PC-9 (cell line): ENCODE data around the gene SARS1. TPM values are rescaled to one million over a fixed set of nuclear protein-coding genes. Genes with fewer than 3 reads are reported as not detected.
A peak's percentile ranks its signal among the peaks of the same experiment; 100 is the strongest.

ENCODE experiments used
- BruUV-seq: library from RNA; stranded (reverse); fragments of 400-500 nt; replicated peaks from 2 replicates; lab custom pipeline; 2021; lab: Mats Ljungman, UMichigan
- CTCF ChIA-PET: fragments of 300-600 bp; sonication (Branson Sonifier 250); formaldehyde crosslinking; loops from one replicate; lab custom pipeline; 2022; ENCODE audit warnings: antibody characterized with exemption; lab: Charles Lee
- POLR2A ChIA-PET: fragments of 300-600 bp; sonication (Branson Sonifier 250); formaldehyde crosslinking; loops from one replicate; lab custom pipeline; 2022; ENCODE audit warnings: antibody characterized with exemption; ENCODE audit not compliant: unreplicated experiment; lab: Charles Lee
- DNase-seq, 2 experiments: peaks; one replicate each; pipeline versions ENCODE4 v3.0.0 to v3.0.0-alpha.2; 2015 to 2022; ENCODE audit warnings: mixed read lengths in 1 of 2
- H2AFZ ChIP-seq: fragments of 200-600 bp; sonication (generic); 2 replicates; pipeline ENCODE4 v1.8.1; 2017; ENCODE audit warnings: antibody characterized with exemption
- H3F3A ChIP-seq: fragments of 200-600 bp; sonication (generic); 2 replicates; pipeline ENCODE4 v1.8.1; 2017; ENCODE audit warnings: antibody characterized with exemption, mild to moderate bottlenecking, low read depth; ENCODE audit not compliant: insufficient read depth
- H3K27ac ChIP-seq: fragments of 200-600 bp; sonication (generic); 2 replicates; pipeline ENCODE4 v1.6.1; 2016; ENCODE audit warnings: mixed run types
- H3K27me3 ChIP-seq: fragments of 200-600 bp; sonication (generic); 2 replicates; pipeline ENCODE4 v1.6.1; 2016; ENCODE audit warnings: low read depth, mixed run types; ENCODE audit not compliant: insufficient read depth
- H3K36me3 ChIP-seq: fragments of 200-600 bp; sonication (generic); 2 replicates; pipeline ENCODE4 v1.6.1; 2016; ENCODE audit warnings: low read depth, mixed run types
- H3K4me1 ChIP-seq: fragments of 200-600 bp; sonication (generic); replicated peaks from 2 replicates; pipeline ENCODE4 v1.6.1; 2016; ENCODE audit warnings: mixed run types; ENCODE audit not compliant: insufficient read depth
- H3K4me2 ChIP-seq: fragments of 200-600 bp; sonication (generic); 2 replicates; pipeline ENCODE4 v1.6.1; 2017; ENCODE audit warnings: mixed run types
- H3K4me3 ChIP-seq: fragments of 200-600 bp; sonication (generic); 2 replicates; pipeline ENCODE4 v1.6.1; 2016; ENCODE audit warnings: mixed run types
- H3K79me2 ChIP-seq: fragments of 200-600 bp; sonication (generic); 2 replicates; pipeline ENCODE4 v1.6.1; 2017; ENCODE audit warnings: low read depth, mixed run types
- H3K9me2 ChIP-seq: fragments of 200-600 bp; sonication (generic); 2 replicates; pipeline ENCODE4 v1.8.1; 2017; ENCODE audit warnings: mild to moderate bottlenecking; ENCODE audit not compliant: insufficient read depth
- H3K9me3 ChIP-seq: fragments of 200-600 bp; sonication (generic); 2 replicates; pipeline ENCODE4 v1.8.1; 2016; ENCODE audit warnings: low read depth; ENCODE audit not compliant: insufficient read depth
- H4K20me1 ChIP-seq: fragments of 200-600 bp; sonication (generic); 2 replicates; pipeline ENCODE4 v1.8.1; 2017; ENCODE audit not compliant: insufficient read depth
- CTCF ChIP-seq: fragments of 200-600 bp; sonication (generic); conservative IDR thresholded peaks from 2 replicates; pipeline ENCODE4 v1.6.1; 2017; ENCODE audit warnings: mixed run types, antibody characterized with exemption, mild to moderate bottlenecking, moderate library complexity
- EZH2 ChIP-seq: fragments of 200-600 bp; sonication (generic); IDR thresholded peaks from 2 replicates; pipeline ENCODE4 v1.8.0; 2017; ENCODE audit warnings: antibody characterized with exemption, low read depth
- intact Hi-C: fragments of 100-400 bp; cut with micrococcal nuclease; formaldehyde crosslinking; loops from one replicate; pipeline ENCODE4 v1.10.0; 2022; ENCODE audit not compliant: unreplicated experiment
- total RNA-seq: library from RNA; stranded (reverse); gene quantifications from 2 replicates; pipeline ENCODE4 v1.2.3, GENCODE V29; 2021

The SARS1 gene
- total RNA-seq, 1 experiment from 2014 or later, result 206 TPM

DNA sequence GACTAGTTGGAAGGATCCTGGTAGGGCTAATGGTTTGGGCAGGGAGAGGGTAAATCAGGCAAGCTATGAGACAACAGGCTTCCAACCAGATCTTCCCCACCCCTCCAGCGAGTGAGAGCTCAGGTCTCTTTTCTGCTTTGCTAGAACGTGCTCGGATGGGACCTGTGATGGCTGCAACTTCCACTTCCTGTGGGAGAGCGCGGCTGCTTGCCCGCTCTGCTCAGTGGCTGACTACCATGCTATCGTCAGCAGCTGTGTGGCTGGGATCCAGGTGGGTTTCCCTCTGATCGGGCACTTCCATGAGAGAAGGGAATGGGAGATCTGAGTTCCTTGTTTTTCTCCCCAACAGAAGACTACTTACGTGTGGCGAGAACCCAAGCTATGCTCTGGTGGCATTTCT is 14.0 kb upstream of the SARS1 start:
- ChIA-PET CTCF (no interaction called here), POLR2A (no interaction called here)
- H3K4me2 ChIP-seq, result no peak overlapping the region
- H3K4me1 ChIP-seq, result peaks cover 24% of the 10 kb centered on the region
- H3K9me2 ChIP-seq, result no peaks in the 10 kb centered on the region
- no peak overlapping the region for H3K4me3 ChIP-seq
- H4K20me1 ChIP-seq, result no peaks in the 10 kb centered on the region
- no peak for TF ChIP-seq EZH2
- TF ChIP-seq CTCF, result no peak
- no TSS peak for BruUV-seq
- intact Hi-C loops, result loop anchor here (2.0 kb wide), 1 partner anchor 199 kb away; no protein-coding TSS in a partner anchor
- no peaks in the 10 kb centered on the region for H3K27me3 ChIP-seq
- H2AFZ ChIP-seq, result no peak overlapping the region
- no peaks in the 10 kb centered on the region for H3K79me2 ChIP-seq
- no peak for DNase-seq
- peaks cover 27% of the 10 kb centered on the region for H3F3A ChIP-seq
- no peaks in the 10 kb centered on the region for H3K36me3 ChIP-seq
- H3K9me3 ChIP-seq, result no peaks in the 10 kb centered on the region
- no peak overlapping the region for H3K27ac ChIP-seq

DNA sequence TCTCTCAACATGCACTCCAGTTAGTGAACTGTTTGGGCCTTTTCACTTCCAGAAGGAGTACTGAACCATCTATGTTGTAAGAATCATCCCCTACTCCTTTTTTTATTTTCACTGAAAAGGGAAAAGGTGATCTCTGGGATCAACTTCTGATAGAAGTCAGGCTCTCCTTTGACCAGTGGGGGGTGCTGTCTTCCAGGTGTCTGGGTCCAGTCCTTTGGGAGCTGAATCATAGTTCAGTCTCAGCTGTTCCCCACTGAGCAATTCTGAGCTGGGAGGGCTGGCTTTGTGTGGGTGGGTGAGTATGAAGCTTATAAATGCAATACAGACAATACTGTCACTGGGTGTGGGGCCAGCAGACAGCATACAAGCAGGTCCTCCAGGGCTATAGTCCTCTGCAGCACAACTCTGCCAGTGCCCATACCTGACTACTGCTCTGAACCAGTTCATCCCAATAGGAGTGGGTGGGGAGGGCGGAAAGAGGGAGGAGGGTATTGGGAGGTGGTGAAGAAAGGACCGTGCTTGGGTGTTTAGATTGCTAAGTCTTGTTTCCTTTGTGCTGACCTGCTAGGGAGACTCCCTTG is 12.5 kb upstream of the SARS1 start:
- ChIA-PET CTCF (interaction anchor here (0.7 to 1.0 kb wide), 3 partner anchors 10 to 197 kb away, joined by 3 to 4 read pairs (median 4); partner anchors contain the start of gene SORT1), POLR2A (no interaction called here)
- Histone ChIP-seq H3F3A (peaks cover 24% of the 10 kb centered on the region), H3K4me1 (peaks cover 23% of the 10 kb centered on the region), H3K9me3 (no peaks in the 10 kb centered on the region), H3K9me2 (no peaks in the 10 kb centered on the region), H4K20me1 (no peaks in the 10 kb centered on the region), H3K4me3 (no peak overlapping the region), H3K27ac (no peak overlapping the region), H3K4me2 (no peak overlapping the region), H3K27me3 (no peaks in the 10 kb centered on the region), H3K79me2 (no peaks in the 10 kb centered on the region), H3K36me3 (no peaks in the 10 kb centered on the region), H2AFZ (no peak overlapping the region)
- BruUV-seq, result no TSS peak
- peak; percentile 49 to 70 for DNase-seq
- TF ChIP-seq EZH2, result no peak
- peak; percentile 92 for TF ChIP-seq CTCF
- intact Hi-C loops, result loop anchor here (1.0 to 2.0 kb wide), 2 partner anchors 62 to 198 kb away; no protein-coding TSS in a partner anchor

DNA sequence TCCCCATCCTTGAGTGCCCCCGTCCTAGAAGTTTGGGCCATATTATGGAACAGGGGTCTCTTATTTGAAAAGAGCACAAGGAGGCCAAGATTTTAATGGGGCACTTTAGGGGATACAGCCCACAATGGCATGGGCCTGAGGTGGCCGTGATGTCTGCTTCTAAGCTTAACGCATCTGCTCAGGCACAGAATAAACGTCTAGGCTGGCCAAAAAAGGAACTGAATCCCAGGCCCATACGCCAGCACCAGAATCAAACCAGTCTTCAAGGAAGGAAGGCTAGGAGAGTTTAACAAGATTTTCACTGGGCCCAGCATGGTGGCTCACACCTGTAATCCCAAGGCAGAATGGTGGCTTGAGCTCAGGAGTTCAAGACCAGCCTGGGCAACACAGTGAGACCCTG is 9.2 kb upstream of the SARS1 start:
- H3K36me3 ChIP-seq, result no peaks in the 10 kb centered on the region
- POLR2A ChIA-PET, result no interaction called here
- H3K27me3 ChIP-seq, result no peaks in the 10 kb centered on the region
- H3K79me2 ChIP-seq, result no peaks in the 10 kb centered on the region
- DNase-seq, result no peak
- intact Hi-C loops, result no loop called here
- no peaks in the 10 kb centered on the region for H3K9me2 ChIP-seq
- no peak overlapping the region for H3K4me2 ChIP-seq
- H3K9me3 ChIP-seq, result no peaks in the 10 kb centered on the region
- H3K27ac ChIP-seq, result no peak overlapping the region
- TF ChIP-seq EZH2 (no peak), CTCF (no peak)
- BruUV-seq, result no TSS peak
- H4K20me1 ChIP-seq, result no peaks in the 10 kb centered on the region
- CTCF ChIA-PET, result no interaction called here
- no peaks in the 10 kb centered on the region for H3F3A ChIP-seq
- no peak overlapping the region for H3K4me3 ChIP-seq
- H2AFZ ChIP-seq, result no peak overlapping the region
- peaks cover 9% of the 10 kb centered on the region for H3K4me1 ChIP-seq
